HepG2 (cell line): ENCODE measurements around the gene PTPRN. TPM values are rescaled to one million over a fixed set of nuclear protein-coding genes. Genes with fewer than 3 reads are reported as not detected.

Experiments
- CREB1 ChIP-seq, 2 experiments: fragments of 450-650 bp in 1 of 2; IDR thresholded peaks; 2 replicates each; pipeline ENCODE4 v1.6.1; 2016 to 2017; ENCODE audit warnings: control low read depth in 1 of 2, mild to moderate bottlenecking in 1 of 2, missing compliant biosample characterization in 1 of 2, missing genetic modification characterization in 1 of 2
- DPF2 ChIP-seq: sonication (generic); formaldehyde crosslinking; IDR thresholded peaks from 2 replicates; pipeline ENCODE4 v1.4.0; 2020; ENCODE audit warnings: mild to moderate bottlenecking, low read depth, missing genetic modification reagents, borderline replicate concordance
- GTF2F1 ChIP-seq: fragments of 150-350 bp; IDR thresholded peaks from 2 replicates; pipeline ENCODE4 v1.6.1; 2014; ENCODE audit warnings: low read length
- NFIC ChIP-seq: IDR thresholded peaks from 2 replicates; pipeline ENCODE4 v1.6.1; 2012; ENCODE audit warnings: mild to moderate bottlenecking, low read length, inconsistent platforms
- ZBTB3 ChIP-seq: sonication (generic); formaldehyde crosslinking; IDR thresholded peaks from 2 replicates; pipeline ENCODE4 v1.4.0; 2020; ENCODE audit warnings: low read depth, mild to moderate bottlenecking, moderate library complexity, missing genetic modification reagents, borderline replicate concordance
- polyA plus RNA-seq, 8 experiments: library from polyadenylated mRNA; depleted of rRNA in 3 of 8; stranded (reverse) in 7 of 8; unstranded in 1 of 8; fragments of >200 nt; fragmentation: Illumina TruSeq in 4 of 8; extraction: Trizol in 4 of 8; gene quantifications; 2 replicates each; pipeline versions ENCODE4 v1.2.1 to v1.2.3, GENCODE V29; 2011 to 2016; ENCODE audit warnings: low read depth in 4 of 8, missing spikeins in 1 of 8, mixed read lengths in 1 of 8; ENCODE audit not compliant: insufficient read depth in 1 of 8
- total RNA-seq, 5 experiments: library from RNA; depleted of rRNA; stranded (reverse); fragments of >200 nt; fragmentation: Illumina TruSeq; extraction: Trizol; gene quantifications; 2 replicates each; pipeline ENCODE4 v1.2.3, GENCODE V29; 2016; ENCODE audit warnings: low read depth in 1 of 5
- TF ChIP-seq, protein P1 (sequence below): sonication (generic); formaldehyde crosslinking; IDR thresholded peaks from 2 replicates; pipeline ENCODE4 v1.9.0; 2021; ENCODE audit warnings: missing genetic modification reagents, borderline replicate concordance
- TF ChIP-seq, protein P2 (sequence below): sonication (generic); formaldehyde crosslinking; IDR thresholded peaks from 2 replicates; pipeline ENCODE4 v1.4.0; 2020; ENCODE audit warnings: missing genetic modification reagents
- TF ChIP-seq, protein P3 (sequence below): sonication (generic); formaldehyde crosslinking; IDR thresholded peaks from 2 replicates; pipeline ENCODE4 v1.5.1; 2020; ENCODE audit warnings: mild to moderate bottlenecking, missing genetic modification reagents, borderline replicate concordance
- TF ChIP-seq, protein P4 (sequence below): sonication (generic); formaldehyde crosslinking; IDR thresholded peaks from 2 replicates; pipeline ENCODE4 v1.5.0; 2020; ENCODE audit warnings: mild to moderate bottlenecking, low read depth, missing genetic modification reagents, borderline replicate concordance
- TF ChIP-seq, protein P5 (sequence below): sonication (generic); formaldehyde crosslinking; IDR thresholded peaks from 2 replicates; pipeline ENCODE4 v1.5.0; 2020; ENCODE audit warnings: mild to moderate bottlenecking, missing genetic modification reagents
- TF ChIP-seq, protein P6 (sequence below): IDR thresholded peaks from 2 replicates; pipeline ENCODE4 v1.6.1; 2016; ENCODE audit warnings: missing compliant biosample characterization, missing genetic modification reagents, borderline replicate concordance

PTPRN gene
- total and polyA plus RNA-seq, 2 of the 13 experiments (the other 11 are each of a cell fraction or from before 2014, with no cell fraction given): 0.26 TPM; not detected in 1

DNA sequence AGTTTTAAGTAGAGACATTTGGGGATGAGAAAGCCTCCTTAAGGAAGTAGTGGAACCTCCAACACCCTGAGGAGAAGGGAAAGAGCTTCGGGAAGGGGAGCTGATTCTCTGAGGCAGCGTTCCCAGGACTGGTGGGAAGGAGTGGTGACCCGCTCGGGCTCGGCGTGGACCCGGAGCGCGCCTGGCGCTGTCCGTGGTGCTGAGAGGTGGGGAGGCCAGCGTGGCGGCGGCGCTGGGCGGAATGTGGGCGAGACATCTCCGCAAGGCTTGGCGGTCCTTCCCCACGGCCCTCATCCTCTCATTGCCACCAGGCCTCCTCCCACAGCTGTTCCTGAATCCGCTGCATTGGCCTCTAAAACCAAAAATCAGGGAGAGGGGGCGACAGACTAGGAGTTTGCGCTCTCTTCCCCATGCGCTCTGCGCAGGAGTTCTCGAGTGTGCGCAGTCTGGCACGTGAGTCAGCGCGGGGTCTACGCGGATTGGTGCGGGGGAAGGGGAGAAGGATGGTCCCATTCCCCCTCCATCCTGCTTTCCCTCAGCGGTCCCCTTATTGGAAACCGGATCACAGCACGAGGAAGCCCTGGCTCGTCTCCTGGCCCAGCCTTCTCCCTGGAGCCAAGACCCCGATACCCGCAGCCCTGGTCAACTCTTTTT lies 22.5 kb upstream of the PTPRN start (continued):
- TF ChIP-seq, protein P1, sequence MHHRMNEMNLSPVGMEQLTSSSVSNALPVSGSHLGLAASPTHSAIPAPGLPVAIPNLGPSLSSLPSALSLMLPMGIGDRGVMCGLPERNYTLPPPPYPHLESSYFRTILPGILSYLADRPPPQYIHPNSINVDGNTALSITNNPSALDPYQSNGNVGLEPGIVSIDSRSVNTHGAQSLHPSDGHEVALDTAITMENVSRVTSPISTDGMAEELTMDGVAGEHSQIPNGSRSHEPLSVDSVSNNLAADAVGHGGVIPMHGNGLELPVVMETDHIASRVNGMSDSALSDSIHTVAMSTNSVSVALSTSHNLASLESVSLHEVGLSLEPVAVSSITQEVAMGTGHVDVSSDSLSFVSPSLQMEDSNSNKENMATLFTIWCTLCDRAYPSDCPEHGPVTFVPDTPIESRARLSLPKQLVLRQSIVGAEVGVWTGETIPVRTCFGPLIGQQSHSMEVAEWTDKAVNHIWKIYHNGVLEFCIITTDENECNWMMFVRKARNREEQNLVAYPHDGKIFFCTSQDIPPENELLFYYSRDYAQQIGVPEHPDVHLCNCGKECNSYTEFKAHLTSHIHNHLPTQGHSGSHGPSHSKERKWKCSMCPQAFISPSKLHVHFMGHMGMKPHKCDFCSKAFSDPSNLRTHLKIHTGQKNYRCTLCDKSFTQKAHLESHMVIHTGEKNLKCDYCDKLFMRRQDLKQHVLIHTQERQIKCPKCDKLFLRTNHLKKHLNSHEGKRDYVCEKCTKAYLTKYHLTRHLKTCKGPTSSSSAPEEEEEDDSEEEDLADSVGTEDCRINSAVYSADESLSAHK (CRISPR knock-in tag): 0 out of 2 replicates have a peak, but pooled peaks have one; percentile 35
- TF ChIP-seq, protein P2, sequence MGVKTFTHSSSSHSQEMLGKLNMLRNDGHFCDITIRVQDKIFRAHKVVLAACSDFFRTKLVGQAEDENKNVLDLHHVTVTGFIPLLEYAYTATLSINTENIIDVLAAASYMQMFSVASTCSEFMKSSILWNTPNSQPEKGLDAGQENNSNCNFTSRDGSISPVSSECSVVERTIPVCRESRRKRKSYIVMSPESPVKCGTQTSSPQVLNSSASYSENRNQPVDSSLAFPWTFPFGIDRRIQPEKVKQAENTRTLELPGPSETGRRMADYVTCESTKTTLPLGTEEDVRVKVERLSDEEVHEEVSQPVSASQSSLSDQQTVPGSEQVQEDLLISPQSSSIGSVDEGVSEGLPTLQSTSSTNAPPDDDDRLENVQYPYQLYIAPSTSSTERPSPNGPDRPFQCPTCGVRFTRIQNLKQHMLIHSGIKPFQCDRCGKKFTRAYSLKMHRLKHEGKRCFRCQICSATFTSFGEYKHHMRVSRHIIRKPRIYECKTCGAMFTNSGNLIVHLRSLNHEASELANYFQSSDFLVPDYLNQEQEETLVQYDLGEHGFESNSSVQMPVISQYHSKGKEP (CRISPR knock-in tag): peak; percentile 97
- TF ChIP-seq ZBTB3 (CRISPR knock-in tag) (peak; percentile 59; the same call in 1 of the 2 replicates), GTF2F1 (no peak), CREB1 (IDR thresholded peaks at IDR 0.05) (no peak), CREB1 (CRISPR knock-in tag; IDR thresholded peaks at IDR 0.05) (no peak), DPF2 (CRISPR knock-in tag) (no peak), NFIC (no peak)
- TF ChIP-seq, protein P3, sequence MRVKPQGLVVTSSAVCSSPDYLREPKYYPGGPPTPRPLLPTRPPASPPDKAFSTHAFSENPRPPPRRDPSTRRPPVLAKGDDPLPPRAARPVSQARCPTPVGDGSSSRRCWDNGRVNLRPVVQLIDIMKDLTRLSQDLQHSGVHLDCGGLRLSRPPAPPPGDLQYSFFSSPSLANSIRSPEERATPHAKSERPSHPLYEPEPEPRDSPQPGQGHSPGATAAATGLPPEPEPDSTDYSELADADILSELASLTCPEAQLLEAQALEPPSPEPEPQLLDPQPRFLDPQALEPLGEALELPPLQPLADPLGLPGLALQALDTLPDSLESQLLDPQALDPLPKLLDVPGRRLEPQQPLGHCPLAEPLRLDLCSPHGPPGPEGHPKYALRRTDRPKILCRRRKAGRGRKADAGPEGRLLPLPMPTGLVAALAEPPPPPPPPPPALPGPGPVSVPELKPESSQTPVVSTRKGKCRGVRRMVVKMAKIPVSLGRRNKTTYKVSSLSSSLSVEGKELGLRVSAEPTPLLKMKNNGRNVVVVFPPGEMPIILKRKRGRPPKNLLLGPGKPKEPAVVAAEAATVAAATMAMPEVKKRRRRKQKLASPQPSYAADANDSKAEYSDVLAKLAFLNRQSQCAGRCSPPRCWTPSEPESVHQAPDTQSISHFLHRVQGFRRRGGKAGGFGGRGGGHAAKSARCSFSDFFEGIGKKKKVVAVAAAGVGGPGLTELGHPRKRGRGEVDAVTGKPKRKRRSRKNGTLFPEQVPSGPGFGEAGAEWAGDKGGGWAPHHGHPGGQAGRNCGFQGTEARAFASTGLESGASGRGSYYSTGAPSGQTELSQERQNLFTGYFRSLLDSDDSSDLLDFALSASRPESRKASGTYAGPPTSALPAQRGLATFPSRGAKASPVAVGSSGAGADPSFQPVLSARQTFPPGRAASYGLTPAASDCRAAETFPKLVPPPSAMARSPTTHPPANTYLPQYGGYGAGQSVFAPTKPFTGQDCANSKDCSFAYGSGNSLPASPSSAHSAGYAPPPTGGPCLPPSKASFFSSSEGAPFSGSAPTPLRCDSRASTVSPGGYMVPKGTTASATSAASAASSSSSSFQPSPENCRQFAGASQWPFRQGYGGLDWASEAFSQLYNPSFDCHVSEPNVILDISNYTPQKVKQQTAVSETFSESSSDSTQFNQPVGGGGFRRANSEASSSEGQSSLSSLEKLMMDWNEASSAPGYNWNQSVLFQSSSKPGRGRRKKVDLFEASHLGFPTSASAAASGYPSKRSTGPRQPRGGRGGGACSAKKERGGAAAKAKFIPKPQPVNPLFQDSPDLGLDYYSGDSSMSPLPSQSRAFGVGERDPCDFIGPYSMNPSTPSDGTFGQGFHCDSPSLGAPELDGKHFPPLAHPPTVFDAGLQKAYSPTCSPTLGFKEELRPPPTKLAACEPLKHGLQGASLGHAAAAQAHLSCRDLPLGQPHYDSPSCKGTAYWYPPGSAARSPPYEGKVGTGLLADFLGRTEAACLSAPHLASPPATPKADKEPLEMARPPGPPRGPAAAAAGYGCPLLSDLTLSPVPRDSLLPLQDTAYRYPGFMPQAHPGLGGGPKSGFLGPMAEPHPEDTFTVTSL: peak; percentile 63; the same call in 1 of the 2 replicates
- TF ChIP-seq, protein P4, sequence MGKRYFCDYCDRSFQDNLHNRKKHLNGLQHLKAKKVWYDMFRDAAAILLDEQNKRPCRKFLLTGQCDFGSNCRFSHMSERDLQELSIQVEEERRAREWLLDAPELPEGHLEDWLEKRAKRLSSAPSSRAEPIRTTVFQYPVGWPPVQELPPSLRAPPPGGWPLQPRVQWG (CRISPR knock-in tag): 0 out of 2 replicates have a peak, but pooled peaks have one; percentile 73
- TF ChIP-seq, protein P5, sequence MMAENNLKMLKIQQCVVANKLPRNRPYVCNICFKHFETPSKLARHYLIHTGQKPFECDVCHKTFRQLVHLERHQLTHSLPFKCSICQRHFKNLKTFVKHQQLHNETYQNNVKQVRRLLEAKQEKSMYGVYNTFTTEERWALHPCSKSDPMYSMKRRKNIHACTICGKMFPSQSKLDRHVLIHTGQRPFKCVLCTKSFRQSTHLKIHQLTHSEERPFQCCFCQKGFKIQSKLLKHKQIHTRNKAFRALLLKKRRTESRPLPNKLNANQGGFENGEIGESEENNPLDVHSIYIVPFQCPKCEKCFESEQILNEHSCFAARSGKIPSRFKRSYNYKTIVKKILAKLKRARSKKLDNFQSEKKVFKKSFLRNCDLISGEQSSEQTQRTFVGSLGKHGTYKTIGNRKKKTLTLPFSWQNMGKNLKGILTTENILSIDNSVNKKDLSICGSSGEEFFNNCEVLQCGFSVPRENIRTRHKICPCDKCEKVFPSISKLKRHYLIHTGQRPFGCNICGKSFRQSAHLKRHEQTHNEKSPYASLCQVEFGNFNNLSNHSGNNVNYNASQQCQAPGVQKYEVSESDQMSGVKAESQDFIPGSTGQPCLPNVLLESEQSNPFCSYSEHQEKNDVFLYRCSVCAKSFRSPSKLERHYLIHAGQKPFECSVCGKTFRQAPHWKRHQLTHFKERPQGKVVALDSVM: no peak
- TF ChIP-seq, protein P6, sequence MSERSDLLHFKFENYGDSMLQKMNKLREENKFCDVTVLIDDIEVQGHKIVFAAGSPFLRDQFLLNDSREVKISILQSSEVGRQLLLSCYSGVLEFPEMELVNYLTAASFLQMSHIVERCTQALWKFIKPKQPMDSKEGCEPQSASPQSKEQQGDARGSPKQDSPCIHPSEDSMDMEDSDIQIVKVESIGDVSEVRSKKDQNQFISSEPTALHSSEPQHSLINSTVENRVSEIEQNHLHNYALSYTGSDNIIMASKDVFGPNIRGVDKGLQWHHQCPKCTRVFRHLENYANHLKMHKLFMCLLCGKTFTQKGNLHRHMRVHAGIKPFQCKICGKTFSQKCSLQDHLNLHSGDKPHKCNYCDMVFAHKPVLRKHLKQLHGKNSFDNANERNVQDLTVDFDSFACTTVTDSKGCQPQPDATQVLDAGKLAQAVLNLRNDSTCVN (CRISPR knock-in tag): peak; percentile 92
